Transverse colon (tissue), 4 donors: ENCODE results near the gene UPK2.

Experiments used
- POLR2A ChIP-seq: fragments of 450-650 bp; IDR thresholded peaks from one replicate; pipeline ENCODE4 v1.6.1; 2016; ENCODE audit warnings: antibody characterized with exemption, mild to moderate bottlenecking, moderate library complexity
- POLR2AphosphoS5 ChIP-seq, 3 donors: sonication (generic); formaldehyde crosslinking; IDR thresholded peaks; one replicate each; pipeline ENCODE4 v1.6.1; 2016; ENCODE audit warnings: antibody characterized with exemption in 3 of 3
- TF ChIP-seq, protein P1 (sequence below), 5 experiments: fragments of 200-600 bp in 3 of 5; fragments of 450-650 bp in 2 of 5; sonication (generic) in 3 of 5; IDR thresholded peaks; 1 replicate in 2 of 5; 2 replicates in 3 of 5; pipeline ENCODE4 v1.5.1; 2016 to 2017; ENCODE audit warnings: antibody characterized with exemption in 5 of 5, inconsistent platforms in 3 of 5, mild to moderate bottlenecking in 2 of 5, moderate library complexity in 1 of 5

DNA sequence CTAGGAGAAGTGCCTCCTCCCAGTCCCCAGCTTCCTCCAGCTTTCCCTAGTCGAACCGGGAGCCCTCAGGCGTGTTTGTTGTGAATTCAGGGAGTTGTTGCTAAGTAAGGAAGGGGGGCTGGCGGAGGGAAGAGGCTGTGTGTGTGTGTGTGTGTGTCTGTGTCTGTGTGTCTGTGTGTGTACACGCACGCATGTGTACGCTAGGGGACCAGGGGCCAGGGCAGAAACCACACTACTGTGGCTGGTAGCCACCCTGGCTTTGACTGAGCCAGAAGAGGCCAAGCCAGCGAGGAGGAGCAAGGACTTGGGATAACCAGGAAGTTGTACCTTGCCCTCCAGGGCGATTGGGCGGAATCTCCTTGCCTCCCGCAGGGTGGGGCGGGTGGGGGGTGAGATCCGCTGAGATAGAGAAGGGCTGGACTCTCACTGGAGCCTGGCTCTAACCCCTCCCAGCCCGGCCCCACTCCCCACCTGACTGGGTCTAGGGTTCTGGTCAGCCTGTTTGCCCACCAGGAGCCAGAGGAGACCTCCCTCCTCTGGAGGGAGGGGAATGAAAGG lies 37.9 kb upstream of the UPK2 start:
- TF ChIP-seq, protein P1, sequence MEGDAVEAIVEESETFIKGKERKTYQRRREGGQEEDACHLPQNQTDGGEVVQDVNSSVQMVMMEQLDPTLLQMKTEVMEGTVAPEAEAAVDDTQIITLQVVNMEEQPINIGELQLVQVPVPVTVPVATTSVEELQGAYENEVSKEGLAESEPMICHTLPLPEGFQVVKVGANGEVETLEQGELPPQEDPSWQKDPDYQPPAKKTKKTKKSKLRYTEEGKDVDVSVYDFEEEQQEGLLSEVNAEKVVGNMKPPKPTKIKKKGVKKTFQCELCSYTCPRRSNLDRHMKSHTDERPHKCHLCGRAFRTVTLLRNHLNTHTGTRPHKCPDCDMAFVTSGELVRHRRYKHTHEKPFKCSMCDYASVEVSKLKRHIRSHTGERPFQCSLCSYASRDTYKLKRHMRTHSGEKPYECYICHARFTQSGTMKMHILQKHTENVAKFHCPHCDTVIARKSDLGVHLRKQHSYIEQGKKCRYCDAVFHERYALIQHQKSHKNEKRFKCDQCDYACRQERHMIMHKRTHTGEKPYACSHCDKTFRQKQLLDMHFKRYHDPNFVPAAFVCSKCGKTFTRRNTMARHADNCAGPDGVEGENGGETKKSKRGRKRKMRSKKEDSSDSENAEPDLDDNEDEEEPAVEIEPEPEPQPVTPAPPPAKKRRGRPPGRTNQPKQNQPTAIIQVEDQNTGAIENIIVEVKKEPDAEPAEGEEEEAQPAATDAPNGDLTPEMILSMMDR (IDR thresholded peaks at IDR 0.05), result peak in 1 of 5 experiments; percentile 29
- peak; percentile 52 to 83 (median 66) for TF ChIP-seq POLR2AphosphoS5 (IDR thresholded peaks at IDR 0.05)
- TF ChIP-seq POLR2A, result peak; percentile 69
